Measurements from ENCODE around the gene OAS3.
A peak's percentile ranks its signal among the peaks of the same experiment; 100 is the strongest.
"Not testable (repeated sequence)": the region's sequence is repeated elsewhere in the genome, so short reads cannot be mapped to it uniquely, and the experiment has no call there.

OAS3 gene

DNA sequence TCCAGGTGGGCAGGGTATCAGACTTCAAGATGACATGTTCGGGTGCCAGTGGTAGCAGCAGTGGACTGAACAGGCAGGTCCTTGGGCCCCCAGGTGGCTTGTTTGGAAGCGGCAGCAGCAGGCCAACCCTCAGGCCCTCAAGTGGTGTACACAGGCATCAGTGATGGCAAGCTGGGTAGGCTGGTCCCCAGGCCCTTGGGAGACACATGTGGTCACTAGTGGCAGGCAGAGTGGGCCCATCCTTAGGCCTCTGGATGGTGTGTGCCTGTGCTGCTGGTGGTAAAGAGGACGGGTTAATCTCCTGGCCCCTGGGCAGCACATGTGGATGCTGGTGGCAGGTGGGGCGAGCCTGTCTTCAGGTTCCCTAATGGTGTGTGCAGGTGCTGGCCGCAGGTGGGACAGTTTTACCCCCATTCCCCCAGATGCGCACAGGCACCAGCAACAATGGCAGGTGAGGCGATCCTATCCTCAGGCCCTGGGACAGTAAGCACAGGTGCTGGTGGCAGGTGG, 48.1 kb downstream of the OAS3 start:
- DNase-seq = no peak

DNA sequence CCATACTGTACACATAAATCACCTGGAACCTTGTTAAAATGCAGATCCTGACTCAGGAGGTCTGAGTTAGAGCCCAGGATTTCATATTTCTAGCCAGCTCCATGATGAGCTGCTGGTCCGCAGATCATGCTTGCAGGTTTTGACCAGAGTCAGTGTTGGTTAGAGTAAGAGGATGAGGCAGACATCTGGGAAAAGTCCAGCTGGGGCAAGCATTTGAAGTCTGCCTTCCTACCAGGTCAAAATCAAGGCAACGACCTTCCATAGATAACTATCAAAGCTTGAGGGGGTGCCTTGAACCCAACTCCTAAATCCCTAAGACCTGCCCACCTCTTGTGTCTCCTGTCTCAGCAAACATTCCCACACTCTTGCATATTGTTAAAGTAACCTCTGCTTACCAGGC, 49.3 kb downstream of the OAS3 start:
- DNase-seq = no peak

DNA sequence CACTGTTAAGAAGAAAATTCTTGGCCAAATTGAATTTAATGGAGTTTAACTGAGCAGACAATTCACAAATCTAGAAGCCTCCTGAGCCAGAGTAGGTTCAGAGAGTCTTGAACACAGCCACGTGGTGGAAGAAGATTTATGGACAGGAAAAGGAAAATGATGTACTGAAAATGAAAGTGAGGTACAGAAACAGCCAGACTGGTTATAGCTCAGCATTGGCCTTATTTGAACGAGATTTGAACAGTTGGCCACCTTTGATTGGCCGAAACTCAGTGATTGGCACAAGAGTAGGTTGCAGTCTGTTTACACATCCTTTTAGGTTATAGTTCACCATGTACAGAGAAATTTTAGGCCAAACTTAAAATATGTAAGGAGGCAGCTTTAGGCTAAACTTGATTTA, 50.0 kb downstream of the OAS3 start:
- no peak for DNase-seq

DNA sequence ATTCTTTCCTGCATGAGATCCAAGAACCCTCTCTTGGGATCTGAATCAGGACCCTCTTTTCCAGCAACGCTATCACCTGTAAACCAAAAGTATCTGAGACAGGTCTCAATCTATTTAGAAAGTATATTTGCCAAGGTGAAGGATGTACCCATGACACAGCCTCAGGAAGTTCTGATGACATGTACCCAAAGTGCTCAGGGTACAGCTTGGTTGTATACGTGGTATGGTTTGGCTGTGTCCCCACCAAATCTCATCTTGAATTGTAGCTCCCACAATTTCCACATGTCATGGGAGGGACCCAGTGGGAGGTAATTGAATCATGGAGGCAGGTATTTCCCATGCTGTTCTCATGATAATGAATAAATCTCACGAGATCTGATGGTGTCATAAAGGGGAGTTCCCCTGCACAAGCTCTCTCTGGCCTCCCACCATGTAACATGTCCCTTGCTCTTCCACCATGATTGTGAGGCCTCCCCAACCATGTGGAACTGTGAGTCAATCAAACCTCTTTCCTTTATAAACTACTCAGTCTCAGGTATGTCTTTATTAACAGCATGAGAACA, 50.6 kb downstream of the OAS3 start:
- not testable (repeated sequence) for DNase-seq

DNA sequence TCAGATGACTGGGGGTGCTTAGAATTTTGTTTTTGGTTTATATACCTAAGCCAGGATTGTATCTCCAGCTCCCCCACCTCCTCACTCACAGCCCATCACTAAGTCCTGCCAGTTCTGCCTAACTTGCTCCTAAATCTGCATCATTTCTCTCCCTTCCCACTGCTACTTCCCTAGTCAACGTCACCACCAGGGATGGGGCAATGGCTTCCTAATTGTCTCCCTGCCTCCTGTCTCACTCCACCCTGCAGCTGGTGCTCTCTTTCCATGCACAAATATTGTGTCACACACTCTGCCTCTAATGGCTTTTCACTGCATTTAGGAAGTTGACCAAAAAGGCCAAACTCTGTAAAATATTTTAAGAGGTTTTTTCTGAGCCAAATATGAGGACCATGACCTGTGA, 51.5 kb downstream of the OAS3 start:
- no peak for DNase-seq

DNA sequence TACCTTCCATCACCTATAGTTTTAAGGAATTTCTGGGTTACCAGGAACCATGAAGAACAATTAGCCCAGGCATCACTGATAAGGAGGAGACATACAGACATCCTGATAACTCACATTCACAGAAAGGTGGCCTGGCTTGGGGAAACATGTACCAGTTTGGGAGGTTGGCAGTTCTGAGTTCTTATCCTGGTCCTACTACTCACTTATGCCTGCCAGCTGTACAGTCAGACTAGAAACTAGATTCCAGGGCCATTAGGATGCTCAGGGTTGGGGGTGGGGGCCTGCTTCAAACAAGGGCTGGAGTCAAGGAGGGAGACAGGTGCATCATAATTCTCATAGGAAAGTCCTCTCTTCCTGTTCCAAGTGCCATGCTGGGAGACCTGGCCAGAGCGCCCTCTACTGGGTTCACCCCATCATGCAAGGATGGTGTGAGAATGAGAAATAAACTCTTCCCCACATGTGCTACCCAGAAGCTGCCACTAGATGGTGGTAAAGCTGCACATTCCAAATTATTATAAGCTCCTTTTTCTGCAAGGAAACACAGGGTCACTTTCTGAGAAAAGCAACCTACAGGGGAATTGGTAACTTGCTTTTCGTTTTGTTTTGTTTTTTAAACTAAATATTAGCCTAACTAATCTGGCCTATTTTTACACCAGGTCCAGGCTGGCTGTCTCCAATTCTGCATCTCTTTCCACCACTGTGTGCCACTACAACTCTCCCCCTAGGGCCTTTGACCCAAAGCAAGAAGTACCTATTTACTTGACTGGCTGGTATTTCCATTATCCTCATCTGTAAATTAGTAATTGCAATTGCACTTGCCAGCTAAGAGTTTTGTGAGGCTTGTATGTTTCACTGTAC, 54.5 kb downstream of the OAS3 start:
- peak; percentile 8 for DNase-seq

DNA sequence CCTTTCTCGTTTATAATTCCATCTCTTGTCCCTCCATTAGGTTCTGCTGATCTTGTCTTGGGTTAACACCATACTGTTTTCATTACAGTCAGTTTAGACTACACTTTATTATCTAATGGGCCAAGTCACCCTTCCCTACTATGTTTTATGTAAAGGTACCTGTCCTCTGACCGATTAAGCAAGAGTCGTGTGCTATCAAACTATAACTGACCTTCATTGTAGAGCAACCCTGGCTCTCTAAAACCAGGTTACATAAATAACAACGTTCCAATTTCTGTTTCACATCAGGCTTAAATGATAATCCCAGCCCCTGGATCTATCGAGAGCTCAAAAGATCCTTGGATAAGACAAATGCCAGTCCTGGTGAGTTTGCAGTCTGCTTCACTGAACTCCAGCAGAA, 56.7 kb downstream of the OAS3 start:
- DNase-seq = no peak

DNA sequence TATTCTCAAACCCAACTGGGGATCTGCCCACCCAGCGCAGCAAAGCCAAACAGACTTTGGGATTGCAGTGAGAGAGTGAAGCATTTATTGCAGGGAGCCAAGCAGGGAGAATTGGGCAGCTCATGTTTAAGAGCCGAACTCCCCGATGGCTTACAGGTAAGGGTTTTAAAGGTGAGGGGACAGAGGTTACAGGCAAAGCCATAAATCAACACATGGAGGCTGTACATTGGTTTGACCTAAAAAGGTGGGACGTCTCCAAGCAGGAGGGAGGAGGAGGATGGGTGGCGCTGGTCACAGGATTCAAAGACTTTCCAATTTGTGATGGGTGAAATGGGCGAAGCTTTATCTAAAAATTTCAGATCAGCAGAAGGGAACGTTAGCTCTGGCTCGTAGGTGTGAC, 58.2 kb downstream of the OAS3 start:
- DNase-seq = no peak

DNA sequence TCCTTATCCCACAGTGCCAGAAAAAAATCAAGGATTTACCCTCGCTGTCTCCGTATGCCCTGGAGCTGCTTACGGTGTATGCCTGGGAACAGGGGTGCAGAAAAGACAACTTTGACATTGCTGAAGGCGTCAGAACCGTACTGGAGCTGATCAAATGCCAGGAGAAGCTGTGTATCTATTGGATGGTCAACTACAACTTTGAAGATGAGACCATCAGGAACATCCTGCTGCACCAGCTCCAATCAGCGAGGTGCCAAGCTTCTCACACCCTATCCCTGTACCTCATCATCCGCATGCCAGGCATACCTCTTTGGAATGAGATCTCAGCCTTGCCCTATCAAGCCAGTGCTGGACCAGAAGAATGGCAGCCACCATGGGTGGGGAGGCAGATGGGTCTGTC, 59.2 kb downstream of the OAS3 start:
- no peak for DNase-seq

DNA sequence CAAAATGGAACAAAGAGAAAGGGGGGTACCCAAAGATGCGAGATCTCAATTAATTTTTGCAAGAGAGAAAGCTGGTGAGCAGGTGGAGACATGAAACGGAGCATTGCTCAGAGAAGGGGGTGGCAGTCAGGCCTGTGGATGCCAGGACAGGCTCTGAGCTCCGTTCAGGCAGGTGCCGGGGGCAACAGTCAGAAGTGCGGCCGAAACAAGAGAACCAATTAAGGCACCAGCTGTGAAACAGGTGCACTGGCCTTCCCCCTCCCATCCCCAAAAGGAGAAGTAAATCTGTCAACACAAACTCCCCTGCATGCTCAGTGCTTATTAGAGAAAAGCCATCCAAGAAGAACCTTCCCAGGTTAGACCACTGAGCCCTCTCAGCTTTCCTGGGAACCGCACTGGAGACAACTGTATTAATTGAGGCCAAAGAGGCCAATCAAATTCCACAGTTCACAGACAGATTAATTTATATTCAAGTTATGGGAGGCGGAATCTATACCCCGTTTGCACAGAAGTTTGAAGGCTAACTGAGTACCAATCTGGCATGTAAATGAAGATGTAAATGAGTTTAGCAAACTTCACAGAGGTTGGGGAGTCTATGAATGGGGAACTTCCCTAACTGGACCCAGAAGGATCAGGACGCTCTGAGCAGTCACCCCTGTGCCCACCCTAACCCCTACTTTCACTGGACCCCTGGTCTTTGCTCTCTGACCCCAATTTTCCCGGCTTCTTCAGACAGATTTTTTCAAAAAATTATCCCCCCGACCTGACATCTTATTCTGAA, 60.9 kb downstream of the OAS3 start:
- no peak for DNase-seq

DNA sequence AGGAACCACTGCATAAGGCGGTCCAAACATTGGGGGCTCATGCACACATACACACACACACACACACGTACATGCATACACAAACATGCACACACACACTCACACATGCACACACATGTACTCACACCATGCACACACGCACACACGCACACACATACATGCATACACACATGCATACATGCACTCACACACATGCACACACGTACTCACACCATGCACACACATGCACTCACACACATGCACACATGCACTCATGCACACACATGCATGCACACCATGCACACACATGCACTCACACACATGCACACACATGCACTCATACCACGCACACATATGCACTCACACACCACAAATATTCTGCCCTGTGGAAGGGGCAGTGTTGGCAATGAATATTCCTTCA, 62.2 kb downstream of the OAS3 start:
- DNase-seq = no peak

DNA sequence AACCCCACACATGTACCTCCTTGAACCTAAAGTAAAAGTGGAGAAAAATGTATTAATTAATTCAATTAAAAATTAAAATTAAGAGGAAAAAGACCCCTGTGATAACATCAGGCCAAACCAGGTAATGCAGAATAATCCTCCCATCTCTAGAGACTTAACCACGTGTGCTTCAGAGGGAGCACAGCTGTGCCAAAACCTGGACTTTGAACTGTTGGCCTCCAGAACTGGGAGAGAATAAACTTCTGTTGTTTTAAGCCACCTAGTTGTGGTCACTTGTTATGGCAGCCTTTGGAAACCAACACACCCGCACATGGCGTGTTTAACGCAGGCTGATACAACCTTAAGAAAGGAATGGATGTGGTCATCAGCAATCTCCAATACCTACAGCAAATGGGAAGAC, 63.9 kb downstream of the OAS3 start:
- DNase-seq = no peak

DNA sequence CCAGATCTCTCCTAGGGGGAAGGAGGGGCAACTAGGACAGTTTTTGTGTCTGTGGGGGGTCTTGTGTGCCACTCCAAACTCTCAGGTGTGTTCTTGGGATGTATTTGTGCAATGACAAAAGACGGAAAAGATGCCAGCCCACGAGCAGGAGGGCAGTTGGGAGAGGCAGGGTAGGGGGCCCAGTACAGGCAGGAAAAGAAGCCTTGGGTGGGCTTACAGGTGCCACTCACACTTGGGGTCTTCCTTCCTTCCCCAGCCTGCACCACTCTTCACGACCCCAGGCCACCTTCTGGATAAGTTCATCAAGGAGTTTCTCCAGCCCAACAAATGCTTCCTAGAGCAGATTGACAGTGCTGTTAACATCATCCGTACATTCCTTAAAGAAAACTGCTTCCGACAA, 64.4 kb downstream of the OAS3 start:
- DNase-seq = no peak

DNA sequence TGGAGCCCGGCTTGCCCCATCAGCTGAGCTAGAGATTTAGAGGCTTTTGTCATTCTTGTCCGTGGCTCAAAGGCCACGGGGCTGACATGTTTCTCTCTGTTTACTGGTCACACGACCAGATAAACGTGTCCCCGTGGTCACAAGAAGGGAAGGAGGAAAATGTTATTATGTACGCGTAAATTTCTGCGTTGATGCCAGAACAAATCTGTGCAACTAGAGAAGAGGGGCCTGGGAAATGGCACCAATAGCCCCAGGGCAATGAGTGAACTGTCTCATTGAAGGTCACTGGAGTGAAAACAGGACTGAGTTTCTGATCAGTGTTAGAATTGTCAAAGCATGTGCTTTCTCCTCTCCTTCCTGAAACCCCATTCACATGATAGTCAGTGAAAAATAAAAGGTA, 65.4 kb downstream of the OAS3 start:
- DNase-seq = no peak

DNA sequence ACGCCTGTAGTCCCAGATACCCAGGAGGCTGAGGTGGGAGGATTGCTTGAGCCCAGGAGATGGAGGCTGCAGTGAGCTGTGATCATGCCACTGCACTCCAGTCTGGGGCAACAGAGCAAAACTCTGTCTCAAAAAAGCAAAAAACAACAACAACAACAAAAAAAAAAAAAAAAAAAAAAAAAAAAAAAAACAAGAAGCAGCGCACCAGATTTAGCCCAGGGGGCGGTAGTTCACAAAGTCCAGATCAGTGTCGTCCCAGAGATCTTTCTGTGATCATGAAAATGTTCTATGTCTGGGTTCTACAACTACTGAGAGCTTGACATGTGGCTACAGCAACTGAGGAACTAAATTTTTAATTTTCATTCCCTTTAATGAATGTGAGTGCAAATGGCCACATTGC, 67.5 kb downstream of the OAS3 start:
- no peak for DNase-seq

DNA sequence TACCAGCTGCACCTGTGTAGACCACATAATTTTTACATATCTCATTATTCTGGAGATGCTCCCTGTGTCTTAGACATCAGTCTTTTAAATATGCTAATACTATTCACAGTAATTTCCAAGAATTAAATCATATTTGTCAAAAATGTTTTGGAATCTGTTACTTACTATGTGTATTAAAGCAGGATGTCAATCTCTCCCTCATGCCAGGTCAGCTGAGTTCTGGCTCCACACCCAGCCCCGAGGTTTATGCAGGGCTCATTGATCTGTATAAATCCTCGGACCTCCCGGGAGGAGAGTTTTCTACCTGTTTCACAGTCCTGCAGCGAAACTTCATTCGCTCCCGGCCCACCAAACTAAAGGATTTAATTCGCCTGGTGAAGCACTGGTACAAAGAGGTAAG, 67.9 kb downstream of the OAS3 start:
- DNase-seq = no peak

DNA sequence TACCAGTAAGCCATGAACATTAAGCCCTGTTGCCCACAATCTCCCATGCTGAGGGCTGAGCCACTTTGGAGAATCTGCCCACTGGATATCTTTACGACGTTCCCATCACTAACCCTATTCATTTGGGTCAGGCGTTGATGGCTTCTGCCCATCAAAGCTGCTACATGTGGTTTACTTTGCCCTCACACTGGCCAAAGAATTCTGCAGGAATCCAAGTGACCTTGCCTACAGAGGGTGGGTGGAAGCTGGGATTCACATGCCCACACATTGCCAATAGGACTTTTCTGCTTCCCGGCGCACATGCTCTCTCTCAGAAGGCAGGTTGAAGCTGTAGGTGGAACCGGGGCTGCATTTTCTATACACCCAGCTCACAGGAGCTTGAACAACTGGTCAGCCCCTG, 68.4 kb downstream of the OAS3 start:
- DNase-seq = no peak

DNA sequence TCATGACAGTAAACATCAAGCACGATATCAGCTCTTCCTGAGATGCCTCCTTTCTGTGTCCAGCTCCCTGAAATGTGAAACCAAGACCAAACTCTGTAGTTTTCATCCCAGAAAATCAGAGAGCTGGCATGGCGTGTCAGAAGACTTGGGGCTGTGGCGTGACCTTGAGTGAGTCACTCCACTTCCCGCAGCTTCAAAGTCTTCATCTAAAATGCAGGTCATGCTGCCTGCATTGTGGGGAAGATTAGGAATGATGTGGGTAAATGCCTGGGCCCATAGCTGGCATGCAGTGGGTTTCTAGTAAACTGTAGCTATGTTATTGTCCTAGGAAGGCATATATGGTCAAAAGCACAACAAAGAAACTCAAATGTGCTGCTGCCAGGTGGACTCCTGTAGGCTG, 68.9 kb downstream of the OAS3 start:
- DNase-seq = no peak

DNA sequence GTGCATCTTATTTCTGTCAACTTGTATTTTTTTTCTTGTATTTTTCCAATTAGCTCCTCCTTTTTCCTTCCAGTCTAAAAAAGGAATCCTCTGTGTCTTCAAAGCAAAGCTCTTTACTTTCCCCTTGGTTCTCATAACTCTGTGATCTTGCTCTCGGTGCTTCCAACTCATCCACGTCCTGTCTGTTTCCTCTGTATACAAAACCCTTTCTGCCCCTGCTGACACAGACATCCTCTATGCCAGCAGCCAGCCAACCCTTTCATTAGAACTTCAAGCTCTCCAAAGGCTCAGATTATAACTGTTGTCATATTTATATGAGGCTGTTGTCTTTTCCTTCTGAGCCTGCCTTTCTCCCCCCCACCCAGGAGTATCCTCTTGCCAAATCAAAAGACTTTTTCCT, 72.4 kb downstream of the OAS3 start:
- DNase-seq = no peak

DNA sequence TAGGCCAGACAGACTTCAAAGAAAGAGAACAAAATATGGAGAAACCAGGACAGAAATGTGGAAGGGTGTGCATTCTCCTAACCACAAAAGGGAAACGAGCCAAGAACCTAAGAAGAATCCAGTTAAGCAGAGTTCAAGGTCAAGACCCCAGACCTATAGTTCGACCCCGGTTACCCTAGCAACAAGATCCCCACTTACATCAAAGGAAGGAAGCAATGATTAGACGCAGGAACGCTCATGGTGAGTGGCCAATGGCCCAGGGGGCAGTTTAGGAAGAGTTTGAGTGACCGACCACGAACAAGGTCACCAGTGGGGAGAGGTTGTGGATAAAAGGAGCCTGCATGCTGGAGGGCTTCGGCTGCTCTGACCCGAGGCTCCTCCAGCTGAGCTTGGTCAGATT, 76.3 kb downstream of the OAS3 start:
- no peak for DNase-seq

DNA sequence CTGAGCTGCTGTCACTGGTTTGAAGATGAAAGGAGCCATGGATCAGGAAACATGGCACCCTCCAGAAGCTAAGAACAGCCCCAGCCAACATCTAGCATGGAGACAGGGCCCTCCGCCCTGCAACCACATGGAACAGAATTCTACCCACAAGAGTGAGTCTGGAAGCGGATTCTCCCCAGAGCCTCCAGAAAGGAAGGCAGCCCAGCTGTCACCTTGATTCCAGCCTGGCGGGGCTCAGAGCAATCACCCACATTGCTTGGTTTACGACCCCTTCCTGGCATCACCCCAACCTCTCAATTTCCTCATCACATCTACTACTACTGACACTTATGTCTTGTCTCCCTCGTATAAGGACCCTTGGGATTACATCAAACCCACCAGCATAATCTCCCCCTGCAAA, 78.5 kb downstream of the OAS3 start:
- no peak for DNase-seq

DNA sequence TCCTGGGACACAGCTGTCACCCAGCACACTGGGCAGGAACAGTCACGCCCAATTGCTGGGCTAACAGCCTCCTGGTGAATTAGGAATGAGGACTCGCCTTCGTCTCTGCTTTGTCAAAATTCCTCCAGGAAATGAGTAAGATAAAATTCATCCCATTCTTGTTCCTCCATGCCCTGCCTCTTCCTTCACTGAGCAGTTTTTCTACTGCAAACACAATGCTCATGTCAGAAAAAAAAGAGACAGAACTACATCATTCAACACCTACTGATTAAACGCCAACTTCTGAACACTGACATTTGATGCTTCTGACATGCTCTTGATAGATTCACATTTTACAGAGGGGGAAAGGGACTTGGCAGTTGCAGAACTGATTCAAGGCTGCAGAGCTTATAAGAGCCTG, 80.8 kb downstream of the OAS3 start:
- peak; percentile 17 for DNase-seq

DNA sequence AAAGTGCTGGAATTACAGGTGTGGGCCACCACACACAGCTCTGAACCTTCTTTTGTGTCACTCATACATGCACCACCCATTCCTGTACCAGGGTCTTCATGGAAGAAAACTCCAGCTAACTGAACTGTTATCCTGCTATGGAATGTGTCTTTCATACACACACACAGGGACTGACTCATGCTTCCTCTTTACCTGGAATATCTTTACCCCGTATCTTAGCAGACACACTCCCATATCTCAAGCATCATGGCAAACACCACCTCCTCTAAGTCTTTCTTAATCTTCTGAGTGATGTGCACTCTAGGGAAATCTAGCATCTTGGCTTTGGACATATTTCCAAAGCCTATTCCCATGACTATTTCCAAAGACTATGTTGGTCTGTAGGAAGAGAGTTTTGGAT, 83.2 kb downstream of the OAS3 start:
- no peak for DNase-seq

Measured in DMS153 (cell line).